ENCODE data around the gene ANLN. TPM values are rescaled to one million over a fixed set of nuclear protein-coding genes. Genes with fewer than 3 reads are reported as not detected.

The ANLN gene
- polyA plus RNA-seq, 1 donor from 2014 or later: 5.8 TPM

DNA sequence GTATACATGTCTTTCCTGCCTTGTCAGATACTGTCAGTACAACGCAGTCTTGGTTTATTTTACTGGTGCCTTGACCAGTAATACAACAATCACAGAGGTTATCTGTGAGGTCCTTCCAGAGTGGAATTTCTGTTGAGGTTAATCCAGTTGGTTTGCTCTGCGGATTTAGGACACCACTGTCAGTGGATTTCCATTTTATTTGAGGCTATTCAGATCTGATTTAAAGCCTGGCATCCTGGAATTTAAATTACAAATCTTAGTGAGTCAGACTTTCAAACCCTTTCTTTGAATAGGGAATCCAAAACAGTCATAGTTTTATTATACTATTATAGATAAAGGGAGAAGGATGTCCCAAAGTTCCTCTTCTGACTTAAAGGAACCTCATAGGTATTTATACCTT is 40.5 kb downstream of the ANLN start:
- Histone ChIP-seq H2AFZ (ENCODE audit: low read depth, low read length) (no peak overlapping the region), H3K27me3 (ENCODE audit: insufficient read depth, low read depth, low read length) (no peaks in the 10 kb centered on the region), H3K36me3 (ENCODE audit: insufficient read depth, low read length) (no peaks in the 10 kb centered on the region), H3K9me2 (ENCODE audit: insufficient read depth, low read length) (no peaks in the 10 kb centered on the region), H3K9ac (ENCODE audit: low read length) (no peak overlapping the region), H4K20me1 (ENCODE audit: insufficient read depth) (no peaks in the 10 kb centered on the region), H3F3A (ENCODE audit: insufficient read depth, low read length, poor library complexity, severe bottlenecking) (no peaks in the 10 kb centered on the region), H3K9me3 (ENCODE audit: low read length) (no peaks in the 10 kb centered on the region), H3K4me2 (ENCODE audit: low read length) (no peak overlapping the region), H3K79me2 (replicated peaks; ENCODE audit: insufficient read depth, low read length) (no peaks in the 10 kb centered on the region), H3K4me3 (ENCODE audit: low read length) (no peak overlapping the region), H3K27ac (ENCODE audit: low read length) (no peak overlapping the region)
- TF ChIP-seq, protein P1, sequence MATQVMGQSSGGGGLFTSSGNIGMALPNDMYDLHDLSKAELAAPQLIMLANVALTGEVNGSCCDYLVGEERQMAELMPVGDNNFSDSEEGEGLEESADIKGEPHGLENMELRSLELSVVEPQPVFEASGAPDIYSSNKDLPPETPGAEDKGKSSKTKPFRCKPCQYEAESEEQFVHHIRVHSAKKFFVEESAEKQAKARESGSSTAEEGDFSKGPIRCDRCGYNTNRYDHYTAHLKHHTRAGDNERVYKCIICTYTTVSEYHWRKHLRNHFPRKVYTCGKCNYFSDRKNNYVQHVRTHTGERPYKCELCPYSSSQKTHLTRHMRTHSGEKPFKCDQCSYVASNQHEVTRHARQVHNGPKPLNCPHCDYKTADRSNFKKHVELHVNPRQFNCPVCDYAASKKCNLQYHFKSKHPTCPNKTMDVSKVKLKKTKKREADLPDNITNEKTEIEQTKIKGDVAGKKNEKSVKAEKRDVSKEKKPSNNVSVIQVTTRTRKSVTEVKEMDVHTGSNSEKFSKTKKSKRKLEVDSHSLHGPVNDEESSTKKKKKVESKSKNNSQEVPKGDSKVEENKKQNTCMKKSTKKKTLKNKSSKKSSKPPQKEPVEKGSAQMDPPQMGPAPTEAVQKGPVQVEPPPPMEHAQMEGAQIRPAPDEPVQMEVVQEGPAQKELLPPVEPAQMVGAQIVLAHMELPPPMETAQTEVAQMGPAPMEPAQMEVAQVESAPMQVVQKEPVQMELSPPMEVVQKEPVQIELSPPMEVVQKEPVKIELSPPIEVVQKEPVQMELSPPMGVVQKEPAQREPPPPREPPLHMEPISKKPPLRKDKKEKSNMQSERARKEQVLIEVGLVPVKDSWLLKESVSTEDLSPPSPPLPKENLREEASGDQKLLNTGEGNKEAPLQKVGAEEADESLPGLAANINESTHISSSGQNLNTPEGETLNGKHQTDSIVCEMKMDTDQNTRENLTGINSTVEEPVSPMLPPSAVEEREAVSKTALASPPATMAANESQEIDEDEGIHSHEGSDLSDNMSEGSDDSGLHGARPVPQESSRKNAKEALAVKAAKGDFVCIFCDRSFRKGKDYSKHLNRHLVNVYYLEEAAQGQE (IDR thresholded peaks at IDR 0.05; ENCODE audit: borderline replicate concordance): no peak
- TF ChIP-seq, protein P2, sequence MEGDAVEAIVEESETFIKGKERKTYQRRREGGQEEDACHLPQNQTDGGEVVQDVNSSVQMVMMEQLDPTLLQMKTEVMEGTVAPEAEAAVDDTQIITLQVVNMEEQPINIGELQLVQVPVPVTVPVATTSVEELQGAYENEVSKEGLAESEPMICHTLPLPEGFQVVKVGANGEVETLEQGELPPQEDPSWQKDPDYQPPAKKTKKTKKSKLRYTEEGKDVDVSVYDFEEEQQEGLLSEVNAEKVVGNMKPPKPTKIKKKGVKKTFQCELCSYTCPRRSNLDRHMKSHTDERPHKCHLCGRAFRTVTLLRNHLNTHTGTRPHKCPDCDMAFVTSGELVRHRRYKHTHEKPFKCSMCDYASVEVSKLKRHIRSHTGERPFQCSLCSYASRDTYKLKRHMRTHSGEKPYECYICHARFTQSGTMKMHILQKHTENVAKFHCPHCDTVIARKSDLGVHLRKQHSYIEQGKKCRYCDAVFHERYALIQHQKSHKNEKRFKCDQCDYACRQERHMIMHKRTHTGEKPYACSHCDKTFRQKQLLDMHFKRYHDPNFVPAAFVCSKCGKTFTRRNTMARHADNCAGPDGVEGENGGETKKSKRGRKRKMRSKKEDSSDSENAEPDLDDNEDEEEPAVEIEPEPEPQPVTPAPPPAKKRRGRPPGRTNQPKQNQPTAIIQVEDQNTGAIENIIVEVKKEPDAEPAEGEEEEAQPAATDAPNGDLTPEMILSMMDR (IDR thresholded peaks at IDR 0.05; ENCODE audit: poor library complexity, severe bottlenecking): no peak

DNA sequence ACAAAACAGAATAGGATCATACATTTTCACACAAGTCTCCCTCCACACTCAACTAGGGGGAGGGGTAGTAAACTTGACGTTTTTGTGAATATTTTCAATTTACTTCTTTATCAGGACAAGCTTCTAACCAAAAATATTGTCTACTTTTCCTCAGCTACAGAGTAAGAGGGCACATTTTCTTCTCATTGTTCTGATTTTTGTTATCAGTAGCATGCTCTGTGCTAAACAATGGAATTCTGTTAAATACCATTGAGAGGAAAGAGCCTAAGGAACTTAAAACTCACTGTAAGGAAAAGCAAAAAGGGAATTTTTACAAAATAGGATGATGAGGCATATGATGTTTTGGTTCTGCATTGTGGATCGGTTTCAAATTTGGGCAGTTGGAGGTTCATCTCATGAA is 41.2 kb downstream of the ANLN start:
- H3K4me3 ChIP-seq (ENCODE audit: low read length): no peak overlapping the region
- H2AFZ ChIP-seq (ENCODE audit: low read depth, low read length): no peak overlapping the region
- H3K9me2 ChIP-seq (ENCODE audit: insufficient read depth, low read length): no peaks in the 10 kb centered on the region
- H4K20me1 ChIP-seq (ENCODE audit: insufficient read depth): no peaks in the 10 kb centered on the region
- H3K79me2 ChIP-seq (replicated peaks; ENCODE audit: insufficient read depth, low read length): no peaks in the 10 kb centered on the region
- no peak overlapping the region for H3K9ac ChIP-seq (ENCODE audit: low read length)
- H3K36me3 ChIP-seq (ENCODE audit: insufficient read depth, low read length): no peaks in the 10 kb centered on the region
- H3K27me3 ChIP-seq (ENCODE audit: insufficient read depth, low read depth, low read length): no peaks in the 10 kb centered on the region
- H3K27ac ChIP-seq (ENCODE audit: low read length): no peak overlapping the region
- no peak overlapping the region for H3K4me2 ChIP-seq (ENCODE audit: low read length)
- TF ChIP-seq POLR2AphosphoS5 (IDR thresholded peaks at IDR 0.05): no peak
- no peak for TF ChIP-seq EP300 (conservative IDR thresholded peaks at IDR 0.05; ENCODE audit: poor library complexity, severe bottlenecking)
- TF ChIP-seq EZH2 (IDR thresholded peaks at IDR 0.05; ENCODE audit: borderline replicate concordance, insufficient read depth, low read length, poor library complexity, severe bottlenecking): no peak
- TF ChIP-seq, protein P1 (IDR thresholded peaks at IDR 0.05; ENCODE audit: borderline replicate concordance): no peak
- no peak for TF ChIP-seq SMC3 (conservative IDR thresholded peaks at IDR 0.05; ENCODE audit: poor library complexity)
- TF ChIP-seq TAF1 (IDR thresholded peaks at IDR 0.05; ENCODE audit: low read depth): no peak
- no peak for TF ChIP-seq RAD21 (conservative IDR thresholded peaks at IDR 0.05)
- TF ChIP-seq, protein P2 (IDR thresholded peaks at IDR 0.05; ENCODE audit: poor library complexity, severe bottlenecking): no peak
- no peak for TF ChIP-seq MXI1 (conservative IDR thresholded peaks at IDR 0.05; ENCODE audit: poor library complexity, severe bottlenecking)
- H3K9me3 ChIP-seq (ENCODE audit: low read length): no peaks in the 10 kb centered on the region
- no peaks in the 10 kb centered on the region for H3F3A ChIP-seq (ENCODE audit: insufficient read depth, low read length, poor library complexity, severe bottlenecking)

All from neural cell (in vitro differentiated cells).